ENCODE measurements around the gene CD8B.

Gene CD8B

DNA sequence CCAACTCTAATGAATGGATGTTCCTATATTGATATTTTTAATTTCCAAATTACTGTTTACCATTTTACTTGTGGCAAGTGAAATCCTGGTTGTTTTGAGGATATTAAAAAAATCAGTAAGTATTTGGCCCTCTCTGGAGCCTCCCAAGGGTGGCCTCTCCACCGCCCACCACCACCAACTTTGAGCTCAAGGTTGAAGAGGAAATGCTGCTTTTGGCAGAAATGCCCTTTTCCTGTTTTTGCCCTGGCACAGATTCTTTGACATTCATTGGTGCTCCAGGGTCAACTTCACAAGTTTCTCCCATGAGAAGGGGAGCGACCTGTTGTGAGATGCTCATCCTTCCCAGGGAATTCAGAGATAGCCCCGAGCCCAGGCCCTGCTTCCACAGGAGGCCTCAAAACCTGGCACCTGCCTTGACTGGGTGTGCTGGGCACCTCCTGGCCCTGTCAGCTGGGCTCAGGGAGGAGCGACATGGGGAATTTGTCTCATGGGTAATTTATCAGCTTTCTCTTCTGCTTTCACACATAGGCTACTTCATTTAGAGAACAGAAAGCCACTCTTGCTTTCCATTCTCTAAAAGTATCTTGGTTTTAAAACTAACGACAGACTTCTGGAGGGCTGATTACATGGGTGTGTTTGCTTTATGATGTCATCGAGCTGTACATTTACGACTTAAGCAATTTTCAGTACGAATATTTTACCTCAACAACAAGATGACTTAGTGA lies 77.9 kb downstream of the CD8B start:
- TF ChIP-seq, protein P1, sequence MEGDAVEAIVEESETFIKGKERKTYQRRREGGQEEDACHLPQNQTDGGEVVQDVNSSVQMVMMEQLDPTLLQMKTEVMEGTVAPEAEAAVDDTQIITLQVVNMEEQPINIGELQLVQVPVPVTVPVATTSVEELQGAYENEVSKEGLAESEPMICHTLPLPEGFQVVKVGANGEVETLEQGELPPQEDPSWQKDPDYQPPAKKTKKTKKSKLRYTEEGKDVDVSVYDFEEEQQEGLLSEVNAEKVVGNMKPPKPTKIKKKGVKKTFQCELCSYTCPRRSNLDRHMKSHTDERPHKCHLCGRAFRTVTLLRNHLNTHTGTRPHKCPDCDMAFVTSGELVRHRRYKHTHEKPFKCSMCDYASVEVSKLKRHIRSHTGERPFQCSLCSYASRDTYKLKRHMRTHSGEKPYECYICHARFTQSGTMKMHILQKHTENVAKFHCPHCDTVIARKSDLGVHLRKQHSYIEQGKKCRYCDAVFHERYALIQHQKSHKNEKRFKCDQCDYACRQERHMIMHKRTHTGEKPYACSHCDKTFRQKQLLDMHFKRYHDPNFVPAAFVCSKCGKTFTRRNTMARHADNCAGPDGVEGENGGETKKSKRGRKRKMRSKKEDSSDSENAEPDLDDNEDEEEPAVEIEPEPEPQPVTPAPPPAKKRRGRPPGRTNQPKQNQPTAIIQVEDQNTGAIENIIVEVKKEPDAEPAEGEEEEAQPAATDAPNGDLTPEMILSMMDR (IDR thresholded peaks at IDR 0.05; ENCODE audit: insufficient read depth, low read depth, low read length, missing control alignments): no peak
- DNase-seq (ENCODE audit: low read depth): peak; percentile 73
- no peak overlapping the region for H3K4me3 ChIP-seq (ENCODE audit: low read depth, low read length)

DNA sequence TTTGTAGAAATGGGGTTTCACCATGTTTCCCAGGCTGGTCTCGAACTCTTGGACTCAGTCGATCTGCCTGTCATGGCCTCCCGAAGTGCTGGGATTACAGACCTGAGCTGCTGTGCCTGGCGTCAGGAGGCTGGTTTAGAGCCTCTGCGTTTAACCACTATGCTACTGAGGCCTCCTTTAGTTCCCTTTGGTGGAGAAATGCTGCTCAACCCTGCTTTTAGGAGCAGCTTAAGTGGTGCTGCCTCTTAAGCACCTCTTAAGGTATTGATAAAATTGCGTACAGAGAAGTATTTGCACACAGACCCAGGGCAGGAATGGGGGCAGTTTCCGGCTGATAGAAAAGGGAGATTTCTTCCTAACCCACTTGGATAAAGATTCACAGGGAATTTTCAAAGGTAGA lies 78.9 kb downstream of the CD8B start:
- TF ChIP-seq, protein P1 (IDR thresholded peaks at IDR 0.05; ENCODE audit: insufficient read depth, low read depth, low read length, missing control alignments): no peak
- H3K4me3 ChIP-seq (ENCODE audit: low read depth, low read length): no peak overlapping the region
- no peak for DNase-seq (ENCODE audit: low read depth)

DNA sequence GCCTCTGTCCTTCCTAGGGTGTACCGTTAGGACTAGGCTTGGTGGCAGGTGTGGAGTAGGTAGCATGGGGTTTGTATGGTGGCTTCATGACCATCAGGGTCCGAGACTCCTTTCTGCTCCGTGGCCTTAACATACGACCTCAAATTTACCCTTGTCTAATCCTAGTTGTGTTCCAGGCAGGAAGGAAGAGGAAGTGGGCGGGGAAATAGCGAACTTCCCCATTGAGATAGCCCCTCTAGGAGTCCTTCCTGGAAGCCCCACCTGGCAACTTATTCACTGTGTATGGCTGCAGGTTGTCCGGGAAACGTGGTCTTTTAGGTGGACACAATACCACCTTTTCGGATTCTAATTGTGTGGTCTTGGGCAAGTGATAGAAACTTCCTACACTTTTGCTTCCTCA lies 80.3 kb downstream of the CD8B start:
- TF ChIP-seq, protein P1 (IDR thresholded peaks at IDR 0.05; ENCODE audit: insufficient read depth, low read depth, low read length, missing control alignments): no peak
- H3K4me3 ChIP-seq (ENCODE audit: low read depth, low read length): no peak overlapping the region
- no peak for DNase-seq (ENCODE audit: low read depth)

DNA sequence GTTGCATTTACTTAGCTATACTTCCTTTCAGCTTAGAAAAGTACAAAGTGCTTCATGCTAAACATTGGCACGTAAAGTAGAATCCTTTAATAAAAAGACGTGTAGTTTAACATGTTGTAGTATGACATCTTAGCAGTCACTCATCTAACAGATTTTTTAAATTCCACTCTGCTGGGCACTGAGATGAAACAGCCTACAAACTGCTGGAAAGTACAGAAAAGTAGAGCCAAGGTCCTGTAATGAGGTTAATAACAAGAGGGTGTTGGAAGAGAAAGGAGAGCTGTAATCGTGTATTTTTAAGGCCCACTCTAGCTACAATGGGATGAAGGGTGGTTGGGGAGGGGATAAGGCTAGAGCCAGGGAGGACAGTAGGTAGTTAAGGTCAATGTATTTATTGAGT lies 81.7 kb downstream of the CD8B start:
- no peak overlapping the region for H3K4me3 ChIP-seq (ENCODE audit: low read depth, low read length)
- TF ChIP-seq, protein P1 (IDR thresholded peaks at IDR 0.05; ENCODE audit: insufficient read depth, low read depth, low read length, missing control alignments): no peak
- no peak for DNase-seq (ENCODE audit: low read depth)

DNA sequence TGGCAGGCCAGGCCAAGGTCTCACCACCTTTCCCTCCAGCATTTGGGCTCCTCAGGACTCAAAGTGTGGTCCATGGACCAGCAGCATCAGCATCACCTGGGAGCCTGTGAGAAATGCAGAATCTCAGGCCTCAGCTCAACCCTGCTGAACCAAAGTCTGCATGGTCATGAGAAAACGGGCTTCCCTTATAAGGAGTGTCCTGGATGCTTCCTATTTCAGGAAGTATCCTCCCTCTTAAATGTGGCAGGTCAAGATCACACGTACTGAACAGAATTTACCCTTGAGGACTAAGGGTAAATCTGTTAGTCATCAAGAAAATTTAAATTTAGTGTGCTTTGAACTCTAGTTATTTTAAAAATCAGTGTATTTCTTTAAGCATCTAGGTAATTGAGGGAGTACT lies 82.7 kb downstream of the CD8B start:
- no peak for DNase-seq (ENCODE audit: low read depth)
- H3K4me3 ChIP-seq (ENCODE audit: low read depth, low read length): no peak overlapping the region
- TF ChIP-seq, protein P1 (IDR thresholded peaks at IDR 0.05; ENCODE audit: insufficient read depth, low read depth, low read length, missing control alignments): no peak

DNA sequence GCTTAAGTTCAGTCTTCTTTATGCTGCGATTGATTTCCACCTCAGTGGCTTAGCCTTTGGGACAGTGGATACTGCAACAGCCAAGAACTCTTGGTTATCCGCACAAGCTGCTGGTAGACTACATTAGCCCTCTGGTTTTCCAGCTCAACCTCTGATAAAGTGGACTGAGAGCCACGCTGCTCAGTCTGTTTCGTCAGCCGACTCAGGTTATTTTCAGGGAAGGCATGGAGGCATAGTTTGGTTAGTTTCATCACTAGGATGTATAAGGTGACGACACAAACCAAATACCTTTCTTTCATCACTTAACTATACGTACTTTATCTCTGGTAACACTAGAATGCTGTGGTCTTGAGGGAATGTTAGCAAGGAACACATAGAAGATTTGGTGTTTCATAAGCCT lies 85.2 kb downstream of the CD8B start:
- no peak overlapping the region for H3K4me3 ChIP-seq (ENCODE audit: low read depth, low read length)
- TF ChIP-seq, protein P1 (IDR thresholded peaks at IDR 0.05; ENCODE audit: insufficient read depth, low read depth, low read length, missing control alignments): no peak
- no peak for DNase-seq (ENCODE audit: low read depth)

DNA sequence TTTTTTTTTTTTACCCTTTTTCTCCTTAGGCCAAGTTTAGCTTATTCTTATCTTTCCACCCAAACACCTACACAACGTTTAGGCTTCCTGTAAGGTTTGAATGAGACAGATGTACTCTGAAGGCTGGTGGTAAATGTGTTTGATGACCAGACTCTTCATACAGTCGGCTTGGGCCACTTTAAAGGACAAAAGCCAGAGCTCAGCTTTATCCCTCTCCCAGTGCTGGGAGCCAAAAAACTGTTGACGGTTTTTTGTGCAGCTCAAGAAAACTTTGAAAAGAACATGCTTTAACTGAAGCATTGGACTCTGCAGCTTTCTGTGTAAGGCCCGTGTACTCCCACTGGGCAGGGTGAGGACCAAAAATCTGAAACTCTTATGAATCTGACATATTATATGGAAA lies 86.3 kb downstream of the CD8B start:
- TF ChIP-seq, protein P1 (IDR thresholded peaks at IDR 0.05; ENCODE audit: insufficient read depth, low read depth, low read length, missing control alignments): no peak
- no peak overlapping the region for H3K4me3 ChIP-seq (ENCODE audit: low read depth, low read length)
- no peak for DNase-seq (ENCODE audit: low read depth)

Measured in GM12865 (cell line).